NCI-H226 (cell line): ENCODE measurements around the gene XXYLT1.
"Not testable (repeated sequence)": the region's sequence is repeated elsewhere in the genome, so short reads cannot be mapped to it uniquely, and the experiment has no call there.

Experiments
- DNase-seq: peaks from one replicate; pipeline ENCODE4 v3.0.0-alpha.2; 2015

Gene XXYLT1

DNA sequence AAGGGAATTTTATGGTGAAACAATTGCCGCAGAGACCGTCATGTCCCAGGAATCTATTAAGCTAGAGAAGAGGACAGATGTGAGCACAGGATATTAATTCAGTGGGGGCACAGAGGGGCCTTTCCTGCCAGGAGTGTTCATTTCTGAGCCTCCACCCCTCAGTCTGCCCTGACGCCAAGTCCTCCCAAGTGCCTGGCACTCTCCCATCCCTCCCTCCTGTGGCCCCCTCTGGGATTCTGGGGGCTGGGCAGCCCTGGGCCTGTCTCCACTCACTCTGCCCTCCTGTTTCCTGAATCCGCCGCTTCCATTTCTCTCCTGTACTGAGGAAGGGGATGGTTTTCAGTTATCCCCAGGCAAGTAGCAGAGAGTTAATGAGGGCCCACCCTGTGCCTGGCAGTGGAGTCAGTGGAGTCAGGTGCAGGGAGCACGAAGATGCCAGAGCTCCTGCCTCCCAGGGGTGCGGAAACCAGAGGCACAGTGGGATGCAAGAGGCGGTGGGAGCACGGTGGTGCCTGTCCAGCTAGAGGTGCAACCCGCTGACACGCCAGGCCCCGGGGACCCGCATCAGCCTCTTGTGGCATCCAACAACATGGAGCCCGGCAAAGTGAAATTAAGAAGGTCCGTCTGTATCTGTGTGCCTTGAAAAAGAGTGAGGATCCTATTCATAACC is 212.5 kb downstream of the XXYLT1 start:
- no peak for DNase-seq

DNA sequence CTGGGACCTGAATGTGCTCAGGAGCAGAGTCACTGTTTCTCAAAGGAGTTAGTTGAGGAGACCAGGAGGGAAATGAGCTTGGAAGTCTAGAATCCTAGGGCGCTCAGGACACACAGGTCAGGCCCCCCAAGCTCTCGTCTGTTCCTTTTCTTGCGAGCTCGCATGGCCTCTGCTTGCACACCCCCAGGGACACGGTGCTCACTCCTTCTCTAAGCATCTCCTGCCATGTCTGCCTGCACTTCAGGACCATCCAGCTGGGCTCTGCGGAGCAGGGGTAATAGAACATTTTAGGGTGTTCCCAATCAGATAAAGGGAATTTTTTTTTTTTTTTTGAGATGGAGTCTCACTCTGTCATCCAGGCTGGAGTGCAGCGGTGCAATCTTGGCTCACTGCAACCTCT is 213.2 kb downstream of the XXYLT1 start:
- DNase-seq: no peak

DNA sequence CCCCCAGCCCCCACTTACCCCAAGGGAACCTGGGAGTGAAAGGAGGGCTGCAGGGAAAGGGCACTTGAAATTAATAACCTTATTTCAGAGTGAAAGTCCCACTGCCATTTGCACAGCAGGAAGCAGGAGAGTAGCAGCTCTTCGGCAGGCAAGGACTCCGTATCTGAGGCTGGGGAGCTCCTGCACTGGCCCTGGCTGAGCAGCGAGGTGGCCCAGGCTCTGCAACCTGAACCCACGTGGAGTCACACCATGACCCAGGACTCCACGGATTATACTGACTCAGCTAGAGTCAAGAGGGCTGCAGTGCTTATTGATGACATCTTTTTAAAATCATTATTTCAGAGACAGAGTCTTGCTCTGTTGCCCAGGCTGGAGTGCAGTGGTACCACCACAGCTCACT is 214.5 kb downstream of the XXYLT1 start:
- DNase-seq: no peak

DNA sequence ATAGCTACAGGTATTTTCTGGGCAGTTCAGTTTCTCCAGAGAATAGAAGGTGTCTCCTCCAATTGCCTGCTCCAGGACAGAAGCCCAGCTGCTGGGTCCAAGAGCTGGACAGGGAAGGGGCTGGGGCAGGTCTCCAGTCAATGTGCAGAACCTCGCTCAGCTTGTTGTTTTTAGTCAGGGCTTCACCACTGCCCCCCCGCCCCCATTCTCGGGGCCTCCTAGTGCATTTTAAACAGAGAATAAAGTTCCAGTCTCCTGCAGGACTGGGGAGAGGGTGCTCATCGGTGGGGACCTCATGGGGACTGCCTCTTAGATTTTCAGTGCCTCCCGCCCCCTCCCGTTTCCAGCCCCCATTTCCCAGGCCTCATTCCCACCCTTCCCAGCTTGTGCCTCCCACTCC is 216.6 kb downstream of the XXYLT1 start:
- DNase-seq: no peak

DNA sequence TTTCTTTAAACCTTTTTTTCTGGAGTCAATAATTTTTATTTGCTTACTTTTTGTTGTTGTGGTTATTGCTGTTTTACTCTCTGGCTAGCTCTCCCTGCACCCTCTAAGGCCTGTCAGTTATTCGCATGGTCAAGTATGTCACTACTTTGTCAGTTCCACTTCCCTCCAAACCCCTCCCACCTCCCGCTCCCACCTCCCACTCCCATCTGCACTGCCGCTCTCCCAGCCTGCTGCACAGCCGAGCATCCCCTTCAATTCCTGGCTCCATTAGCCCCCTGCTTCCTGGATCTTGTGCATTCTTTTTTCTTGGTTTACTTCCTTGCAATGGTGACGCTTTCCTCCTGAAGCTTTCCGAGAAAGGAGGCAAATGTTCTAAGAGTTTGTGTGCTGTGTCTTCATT is 218.0 kb downstream of the XXYLT1 start:
- DNase-seq: no peak

DNA sequence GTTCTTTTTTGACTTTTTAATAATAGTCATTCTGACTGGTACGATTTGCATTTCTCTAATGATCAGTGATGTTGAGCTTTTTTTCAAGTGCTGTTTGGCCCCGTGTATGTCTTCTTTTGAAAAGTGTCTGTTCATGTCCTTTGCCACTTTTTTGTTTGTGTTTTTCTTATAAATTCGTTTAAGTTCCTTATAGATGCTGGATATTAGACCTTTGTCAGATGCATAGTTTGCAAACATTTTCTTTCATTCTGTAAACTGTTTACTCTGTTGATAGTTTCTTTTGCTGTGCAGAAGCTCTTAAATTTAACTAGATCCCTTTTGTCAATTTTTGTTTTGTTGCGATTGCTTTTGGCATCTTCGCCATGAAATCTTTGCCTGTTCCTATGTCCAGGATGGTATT is 220.7 kb downstream of the XXYLT1 start:
- not testable (repeated sequence) for DNase-seq

DNA sequence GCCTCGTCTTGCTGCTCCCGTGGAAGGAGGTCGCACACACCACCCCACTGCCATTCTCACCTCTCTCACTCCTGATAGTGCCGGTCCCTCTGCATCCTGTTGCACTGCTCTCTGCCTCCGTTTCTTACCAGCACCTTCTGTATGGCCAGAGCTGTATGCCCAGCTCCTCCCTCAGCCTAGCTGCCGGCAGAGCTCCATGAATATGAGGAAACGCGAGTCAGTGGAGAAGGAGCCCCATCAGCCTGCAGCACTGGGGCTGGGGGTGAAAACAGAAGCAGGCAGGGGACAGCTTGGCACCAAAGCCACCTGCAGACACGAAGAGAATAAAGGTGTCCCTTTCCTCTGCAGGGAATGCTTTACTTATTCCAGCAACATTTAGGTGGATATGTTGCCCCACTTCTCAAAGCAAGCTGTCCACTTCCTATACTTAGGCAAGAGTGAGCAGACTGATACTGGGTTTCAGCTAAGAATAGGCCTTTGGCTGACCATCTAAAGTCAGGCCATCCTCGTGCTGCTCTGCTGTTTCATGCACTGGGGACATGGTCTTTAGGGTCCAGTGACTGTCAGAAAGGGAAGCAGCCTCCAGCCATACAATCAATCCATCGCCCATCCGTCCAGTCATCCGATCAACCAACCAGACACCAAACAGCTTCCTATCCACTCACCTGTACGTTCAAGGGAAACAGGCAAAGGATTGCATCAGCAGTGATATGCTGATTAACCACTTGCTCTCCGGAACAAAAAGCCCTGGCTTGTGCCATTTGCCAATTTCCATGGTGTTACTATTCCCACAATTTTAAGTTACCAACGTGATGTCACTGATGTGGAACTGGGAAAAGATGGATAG is 222.7 kb downstream of the XXYLT1 start:
- DNase-seq: no peak

DNA sequence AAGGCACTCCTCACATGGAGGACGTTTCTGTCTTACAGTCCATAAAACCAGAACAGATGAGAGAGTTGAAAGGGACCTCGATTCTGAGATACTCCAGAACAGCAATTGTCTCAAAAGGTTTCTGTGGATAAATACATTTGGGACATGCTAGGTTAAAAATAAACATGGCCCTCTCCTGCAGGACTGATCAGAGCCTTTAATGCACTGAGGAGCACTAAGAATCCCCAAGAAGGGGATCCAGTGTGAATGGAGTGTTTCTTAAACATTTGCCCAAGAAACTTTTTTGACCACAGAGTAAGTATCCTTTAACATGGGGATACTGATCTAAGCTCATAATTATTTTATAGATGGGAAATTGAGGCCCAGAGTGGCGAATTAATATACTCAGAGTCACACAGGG is 223.4 kb downstream of the XXYLT1 start:
- no peak for DNase-seq

DNA sequence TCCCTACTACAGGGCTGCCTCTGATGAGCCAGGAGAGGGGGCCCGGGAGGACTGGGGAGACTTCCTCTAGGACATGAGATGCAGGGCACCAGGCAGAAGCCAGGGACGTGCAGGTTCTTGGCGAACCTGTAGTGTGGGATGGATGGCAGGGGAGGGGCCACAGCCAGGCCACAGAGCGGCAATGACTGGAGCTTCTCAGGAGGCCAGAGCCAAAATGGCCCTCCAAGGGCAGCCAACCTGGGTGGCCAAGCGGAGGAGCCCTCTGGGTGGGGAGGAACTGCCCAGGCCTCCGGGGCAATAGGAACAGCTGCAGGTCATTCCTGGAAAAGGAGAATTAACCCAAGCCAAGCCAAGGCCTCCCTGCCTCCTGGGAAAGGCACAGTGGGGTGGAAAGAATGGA is 224.5 kb downstream of the XXYLT1 start:
- no peak for DNase-seq

DNA sequence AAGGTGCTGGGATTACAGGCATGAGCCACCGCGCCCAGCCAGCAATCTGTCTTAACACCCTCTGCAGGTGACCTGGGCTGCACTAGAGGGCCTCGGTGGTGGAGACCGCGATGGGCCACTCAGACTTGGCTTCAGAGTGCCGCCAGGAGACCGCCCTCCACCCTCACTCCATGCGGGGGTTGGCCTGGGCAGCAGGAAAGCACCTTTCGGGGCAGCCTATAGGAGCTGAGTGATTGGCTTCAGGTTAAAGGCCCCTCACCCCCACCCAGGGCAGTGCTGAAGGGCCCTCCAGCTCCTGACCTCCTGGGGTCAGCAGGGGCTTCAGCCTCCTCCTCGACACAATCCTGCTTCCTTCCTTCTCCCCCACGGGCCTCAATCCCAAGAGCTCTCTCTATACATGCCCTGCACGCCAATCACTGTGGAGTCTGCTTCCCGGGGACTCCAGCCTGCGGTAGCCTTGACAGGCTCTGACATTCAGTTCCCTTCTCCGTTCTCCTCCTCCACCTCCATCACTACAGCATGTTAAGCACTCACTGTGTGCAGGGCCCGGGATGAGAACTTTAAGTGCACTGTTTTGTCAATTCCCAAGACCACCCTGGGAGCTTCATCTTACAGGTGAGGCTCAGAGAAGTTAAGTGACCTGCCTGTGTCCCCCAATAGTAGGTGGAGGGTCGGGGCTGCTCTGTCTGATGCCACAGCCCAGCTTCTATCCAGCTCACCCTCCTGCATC is 225.3 kb downstream of the XXYLT1 start:
- DNase-seq: no peak

DNA sequence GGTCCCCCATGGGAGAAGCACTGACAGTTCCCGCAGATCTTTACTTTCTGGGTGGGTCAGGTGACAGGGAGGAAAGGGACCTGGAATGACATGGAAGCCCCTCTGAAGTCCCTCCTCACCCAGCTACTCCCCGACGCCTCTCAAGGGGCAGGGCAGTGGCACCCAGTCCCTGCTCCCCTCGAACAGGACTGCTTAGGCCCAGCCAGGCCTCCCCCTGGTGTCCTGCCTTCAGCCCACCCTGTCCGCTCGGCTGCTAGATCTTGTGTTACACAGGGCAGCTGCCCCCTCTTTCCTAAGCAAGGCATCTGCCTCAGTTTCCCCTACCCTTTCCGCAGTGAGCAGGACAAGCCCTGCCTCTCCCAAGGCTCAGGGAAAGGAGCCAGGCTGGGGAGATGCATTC is 226.5 kb downstream of the XXYLT1 start:
- DNase-seq: no peak

DNA sequence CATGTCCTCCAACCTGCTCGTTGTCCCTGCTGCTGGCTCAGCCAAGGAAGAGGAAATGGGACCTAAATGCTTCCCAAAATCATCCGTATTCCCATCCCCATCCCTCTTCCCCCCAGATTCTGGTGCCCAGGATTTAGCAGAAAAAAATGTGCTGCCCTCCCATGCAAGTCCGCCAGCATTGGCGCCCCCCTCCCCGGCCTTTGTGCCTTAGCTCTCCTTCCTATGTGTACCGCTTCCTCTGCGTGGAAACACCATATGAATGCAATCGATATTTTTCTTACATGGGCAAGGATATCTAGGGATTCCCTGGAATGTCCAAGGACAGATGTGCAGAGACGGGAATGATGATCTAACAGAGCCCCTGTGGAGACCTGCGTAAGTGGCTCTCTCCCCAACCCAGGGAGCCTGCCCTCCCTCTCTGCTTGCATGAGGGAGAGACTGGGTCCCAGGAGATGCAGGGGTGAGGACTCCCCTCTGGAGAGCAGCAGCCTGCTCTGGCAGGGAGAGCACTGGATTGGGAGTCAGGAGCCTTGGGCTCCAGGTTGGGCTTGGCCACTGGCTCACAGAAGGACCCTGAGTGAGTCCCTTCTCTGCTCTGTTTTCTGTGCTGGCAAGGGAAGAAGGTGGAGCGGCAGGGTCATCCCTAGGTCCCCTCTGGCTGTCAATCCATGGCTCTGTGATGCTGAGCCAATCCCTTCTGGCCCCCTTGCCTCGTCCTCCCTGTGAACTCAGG is 227.2 kb downstream of the XXYLT1 start:
- no peak for DNase-seq

DNA sequence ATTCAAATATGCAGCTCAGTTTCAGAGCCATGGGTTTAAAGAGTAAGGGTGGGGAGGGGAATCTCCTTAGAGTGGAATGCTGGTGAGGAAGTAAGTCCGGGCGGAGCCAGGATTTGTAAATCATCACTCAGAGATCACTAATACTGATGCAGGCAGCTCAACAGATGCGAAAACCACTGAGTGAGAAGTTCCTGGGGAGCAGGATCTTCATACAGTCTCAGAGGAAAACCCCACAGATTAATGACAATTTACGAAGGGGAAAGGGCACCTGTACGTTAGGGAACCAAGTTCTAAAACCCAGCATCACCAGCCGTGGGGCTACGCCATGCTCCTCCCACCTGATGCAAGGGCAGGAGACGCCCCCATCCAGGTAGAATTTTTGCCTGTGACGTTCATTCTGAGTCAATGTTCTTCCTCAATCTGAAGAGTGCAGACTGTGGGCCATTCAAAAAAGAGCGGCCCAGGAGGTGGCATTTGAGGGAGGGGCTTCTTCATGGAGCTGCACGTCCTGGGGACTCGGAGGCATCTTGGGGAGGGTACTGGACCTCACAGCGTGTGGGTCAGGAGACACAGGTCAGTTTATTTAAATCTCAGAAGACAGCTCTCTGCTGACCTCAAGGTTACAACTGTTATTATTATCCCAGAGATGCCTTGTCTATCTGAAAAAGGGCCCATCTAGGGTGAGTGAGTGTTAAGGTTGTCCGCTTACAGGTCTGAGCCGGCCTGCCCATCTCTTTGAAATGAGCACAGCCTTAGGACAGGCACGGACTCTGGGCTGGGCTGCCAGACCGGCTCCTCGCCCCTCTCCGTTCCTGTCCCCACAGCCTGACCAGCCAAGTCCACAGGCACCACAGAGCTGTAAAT is 228.0 kb downstream of the XXYLT1 start:
- DNase-seq: no peak

DNA sequence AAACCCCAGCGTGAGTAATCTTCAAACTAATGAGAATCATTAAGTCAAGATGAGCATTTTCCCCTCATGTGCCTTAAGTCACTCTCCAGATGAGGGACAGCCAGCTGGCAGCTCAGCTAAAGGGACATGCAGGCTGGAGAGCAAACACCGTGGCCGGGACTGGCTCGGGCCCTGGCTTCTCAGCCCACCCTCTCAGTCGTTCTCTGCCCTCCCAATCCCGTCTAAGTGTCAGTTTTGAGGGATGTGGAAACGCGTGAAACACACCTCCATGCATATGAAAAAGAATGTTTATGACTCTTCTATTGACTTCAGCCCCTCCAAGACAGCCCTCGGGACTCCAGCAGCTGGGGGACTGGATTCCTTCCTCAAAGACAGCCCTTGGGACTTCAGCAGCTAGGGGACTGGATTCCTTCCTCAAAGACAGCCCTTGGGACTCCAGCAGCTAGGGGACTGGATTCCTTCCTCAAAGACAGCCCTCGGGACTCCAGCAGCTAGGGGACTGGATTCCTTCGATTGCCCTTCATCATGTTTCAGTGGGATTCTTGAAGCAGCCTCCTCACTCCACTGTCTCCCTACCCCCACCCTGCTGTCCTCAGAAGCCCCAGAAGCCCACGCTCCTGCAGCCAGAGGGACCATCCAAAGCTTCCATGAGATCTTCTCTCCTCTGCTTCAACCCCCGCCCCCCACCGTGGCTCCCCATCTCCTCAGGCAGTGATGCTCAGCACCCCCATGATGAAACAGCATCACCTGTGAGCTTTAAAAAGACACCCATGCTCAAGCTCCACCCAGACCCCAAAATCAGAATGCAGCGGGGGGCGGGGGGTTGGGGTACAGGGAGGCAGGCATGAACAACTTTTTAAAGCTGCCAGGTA is 228.9 kb downstream of the XXYLT1 start:
- no peak for DNase-seq

DNA sequence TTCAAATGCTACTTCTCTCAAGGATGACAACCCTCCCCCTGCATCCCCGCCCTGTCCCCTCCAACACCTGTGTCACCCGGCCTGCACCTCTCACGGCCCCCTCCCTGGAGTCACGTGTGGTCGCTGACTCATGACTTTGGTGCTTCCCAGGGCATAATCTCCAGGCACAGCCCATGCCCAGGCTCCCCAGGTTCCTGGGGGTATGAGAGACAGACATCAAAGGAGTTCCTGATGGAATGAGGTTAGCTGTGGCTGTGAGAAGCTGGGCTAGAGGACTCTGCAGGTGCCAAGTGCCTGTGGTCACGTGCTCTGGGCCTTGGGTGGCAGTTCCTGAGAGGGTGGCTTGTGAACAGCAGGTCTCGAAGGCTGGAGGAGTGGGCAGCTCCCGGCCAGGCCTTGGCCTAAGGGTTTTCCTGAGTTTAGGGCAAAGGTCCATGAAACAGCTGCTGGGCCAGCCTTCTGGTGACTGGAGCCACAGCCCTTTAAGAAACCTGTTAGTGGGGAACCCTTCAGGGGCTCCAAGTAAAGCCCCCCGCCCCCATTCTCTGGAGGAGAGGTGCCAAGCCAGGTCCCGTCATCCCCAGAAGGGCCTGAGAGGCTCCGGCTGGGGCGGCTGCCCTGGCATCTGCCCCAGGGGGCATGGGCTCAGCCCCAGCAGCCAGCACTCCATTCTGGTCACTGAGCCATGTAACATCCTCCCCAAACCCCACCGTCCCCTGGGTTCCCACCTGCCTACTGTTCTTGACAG is 230.0 kb downstream of the XXYLT1 start:
- DNase-seq: no peak

DNA sequence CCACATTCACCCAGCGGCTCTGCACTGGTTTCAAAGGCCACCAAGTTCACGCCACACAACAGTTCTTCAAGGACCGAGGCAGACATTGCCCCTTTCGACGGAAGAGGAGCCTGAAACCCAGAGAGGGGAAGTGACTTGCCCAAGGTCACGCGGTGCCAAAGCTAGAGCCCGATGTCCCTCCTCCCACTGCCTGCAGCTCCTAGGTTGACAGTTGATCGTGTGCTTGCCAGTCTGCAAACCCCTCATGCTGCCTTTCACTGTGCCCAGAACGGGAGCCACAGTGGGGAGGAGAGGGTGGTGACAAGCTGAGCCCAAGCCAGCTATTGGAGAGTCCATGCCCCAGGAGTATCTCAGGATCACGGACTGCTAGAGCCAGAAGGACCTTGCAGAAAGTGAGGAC is 230.9 kb downstream of the XXYLT1 start:
- no peak for DNase-seq

DNA sequence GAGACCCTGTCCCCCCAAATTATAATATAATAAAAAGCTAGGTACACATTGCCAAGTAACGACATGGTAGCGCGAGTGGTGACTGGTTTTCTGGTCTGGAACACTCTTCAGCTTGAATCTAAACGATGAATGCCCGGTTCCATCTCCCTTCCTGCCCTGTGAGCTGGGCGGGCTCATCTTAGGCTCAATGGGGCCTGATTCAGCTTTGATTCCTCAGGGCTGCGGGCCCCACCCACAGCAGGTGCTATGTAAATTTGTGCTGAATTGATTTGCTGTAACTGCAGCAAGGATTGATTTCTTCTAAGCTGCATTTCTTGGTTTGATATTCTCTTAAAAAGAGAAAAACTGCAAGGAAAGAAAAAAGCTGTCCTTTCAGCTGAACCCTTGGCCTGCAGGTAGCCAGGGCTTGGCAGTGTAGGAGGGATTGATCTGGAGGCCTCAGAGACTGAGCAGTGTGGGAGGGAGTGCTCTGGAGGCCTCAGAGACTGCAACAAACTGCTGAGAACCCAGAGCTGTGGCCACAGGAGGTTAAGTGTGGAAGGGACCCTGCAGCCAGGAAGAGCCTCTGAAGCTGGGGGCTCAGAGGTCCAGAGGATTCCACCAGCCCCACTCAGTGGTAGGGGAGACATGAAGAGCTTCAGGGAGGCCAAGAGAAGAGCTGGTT is 231.6 kb downstream of the XXYLT1 start:
- DNase-seq: no peak

DNA sequence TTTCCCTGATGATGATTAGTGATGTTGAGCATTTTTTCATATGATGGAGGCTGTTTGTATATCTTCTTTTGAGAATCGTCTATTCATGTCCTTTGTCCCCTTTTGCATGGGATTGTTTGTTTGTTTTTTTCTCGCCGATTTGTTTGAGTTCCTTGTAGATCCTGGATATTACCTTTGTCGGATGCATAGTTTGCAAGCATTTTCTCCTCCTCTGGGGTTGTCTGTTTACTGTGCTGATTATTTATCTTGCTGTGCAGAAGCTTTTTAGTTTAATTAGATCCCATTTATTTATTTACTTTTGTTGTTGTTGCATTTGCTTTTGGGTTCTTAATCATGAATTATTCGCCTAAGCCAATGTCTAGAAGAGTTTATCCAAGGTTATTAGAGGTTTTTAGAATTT is 232.8 kb downstream of the XXYLT1 start:
- DNase-seq: no peak

DNA sequence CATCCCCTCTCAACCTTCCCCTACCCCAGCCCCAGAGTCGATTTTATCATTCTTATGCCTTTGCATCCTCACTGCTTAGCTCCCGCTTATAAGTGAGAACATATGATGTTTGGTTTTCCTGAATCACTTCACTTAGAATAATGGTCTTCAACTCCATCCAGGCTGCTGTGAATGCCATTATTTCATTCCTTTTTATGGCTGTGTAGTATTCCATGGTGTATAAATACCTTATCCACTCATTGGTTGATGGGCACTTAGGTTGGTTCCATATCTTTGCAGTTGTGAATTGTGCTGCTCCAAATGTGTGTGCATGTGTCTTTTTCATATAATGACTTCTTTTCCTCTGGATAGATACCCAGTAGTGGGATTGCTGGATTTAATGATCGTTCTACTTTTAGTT is 233.4 kb downstream of the XXYLT1 start:
- not testable (repeated sequence) for DNase-seq

DNA sequence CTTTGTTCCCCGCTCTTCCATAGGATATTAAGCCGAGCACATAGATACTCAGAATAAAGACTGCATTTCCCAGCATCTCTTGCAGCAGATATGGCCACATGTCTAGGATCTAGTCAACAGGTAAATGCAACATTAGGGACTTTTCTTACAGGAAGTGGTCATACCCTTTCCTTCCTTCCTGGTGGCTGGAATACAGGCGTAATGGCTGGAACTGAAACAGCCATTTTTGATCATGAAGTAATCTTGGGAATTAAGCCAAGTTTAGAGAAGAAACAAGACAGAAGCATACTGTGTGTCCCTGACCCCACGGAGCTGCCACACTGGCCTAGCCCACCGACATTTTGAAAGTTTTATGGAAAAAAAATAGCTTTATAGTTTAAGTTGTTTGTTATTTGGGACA is 234.0 kb downstream of the XXYLT1 start:
- no peak for DNase-seq
